Activated naive CD4-positive, alpha-beta T cell treated with anti-CD3 and anti-CD28 coated beads, Interleukin-2, amount 10 ng/mL, durations not matched to agents 7 days and 5 days (primary cell): Measurements from ENCODE around the gene COL6A3.
A peak's percentile ranks its signal among the peaks of the same experiment; 100 is the strongest.

Source experiments
- CTCF ChIA-PET: fragments of 350-600 bp; sonication (Branson Sonifier 250); formaldehyde crosslinking; loops from one replicate; lab custom pipeline; 2021; ENCODE audit warnings: antibody characterized with exemption; lab: Charles Lee
- DNase-seq: peaks from one replicate; pipeline ENCODE4 v3.0.0-alpha.2; 2020
- H3K27ac Mint-ChIP-seq: one replicate; pipeline ENCODE4 v1.8.0; 2021; ENCODE audit warnings: mild to moderate bottlenecking, moderate library complexity, mixed read lengths
- H3K27me3 Mint-ChIP-seq: one replicate; pipeline ENCODE4 v1.8.0; 2021; ENCODE audit warnings: mild to moderate bottlenecking, mixed read lengths
- H3K36me3 Mint-ChIP-seq: one replicate; pipeline ENCODE4 v1.8.0; 2021; ENCODE audit warnings: mixed read lengths
- H3K4me1 Mint-ChIP-seq: one replicate; pipeline ENCODE4 v1.8.0; 2021; ENCODE audit warnings: mixed read lengths
- H3K4me3 Mint-ChIP-seq: one replicate; pipeline ENCODE4 v1.8.0; 2021; ENCODE audit warnings: mild to moderate bottlenecking, moderate library complexity, mixed read lengths
- H3K9me3 Mint-ChIP-seq: one replicate; pipeline ENCODE4 v1.8.0; 2021; ENCODE audit warnings: mixed read lengths

The COL6A3 gene

DNA sequence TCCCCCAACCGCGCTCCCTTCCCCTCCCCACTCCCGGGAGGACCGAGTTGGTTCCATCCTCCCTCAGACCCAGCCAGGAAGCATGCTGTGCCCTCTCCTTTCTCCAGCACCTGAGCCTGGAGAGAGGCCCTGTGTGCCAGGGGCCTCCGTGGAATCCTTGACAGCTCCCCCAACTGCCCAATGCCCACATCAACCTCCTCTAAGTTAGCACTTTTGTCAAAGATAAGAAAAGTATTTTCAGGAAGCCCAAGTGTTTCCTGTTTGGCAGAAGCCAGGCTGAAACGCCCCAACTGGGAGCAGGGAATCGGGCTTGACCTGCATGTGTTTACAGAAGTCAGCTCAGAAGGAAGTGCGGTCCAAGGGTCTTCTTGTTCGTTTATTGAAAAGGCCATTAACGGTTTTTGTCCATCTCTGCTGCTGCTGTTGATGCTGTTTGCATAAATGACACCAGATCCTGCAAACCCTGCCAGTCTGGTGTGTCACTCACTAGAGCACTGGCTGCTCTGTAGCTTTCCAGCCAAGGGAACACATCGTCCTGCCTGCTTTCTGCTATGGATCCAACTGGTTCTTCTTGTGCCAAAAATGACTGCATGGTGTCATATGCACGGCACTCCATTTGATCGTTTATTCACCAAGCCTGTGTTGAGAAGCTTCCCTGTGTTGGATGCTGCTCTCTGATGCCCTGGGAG, 35.4 kb upstream of the COL6A3 start:
- DNase-seq, result no peak
- H3K36me3 Mint-ChIP-seq, result no peaks in the 10 kb centered on the region
- peaks cover 8% of the 10 kb centered on the region for H3K4me1 Mint-ChIP-seq
- peaks cover 3% of the 10 kb centered on the region for H3K9me3 Mint-ChIP-seq
- CTCF ChIA-PET, result interaction anchor here (1.0 to 1.4 kb wide), 3 partner anchors 8 to 27 kb away, joined by 3 to 4 read pairs (median 3); no protein-coding TSS in a partner anchor
- no peak overlapping the region for H3K27ac Mint-ChIP-seq
- H3K4me3 Mint-ChIP-seq, result no peak overlapping the region
- peaks cover 15% of the 10 kb centered on the region for H3K27me3 Mint-ChIP-seq

GRCh38 chr2:237448626-237449025, 34.7 kb upstream of the COL6A3 start:
- DNase-seq, result no peak
- no peak overlapping the region for H3K27ac Mint-ChIP-seq
- H3K36me3 Mint-ChIP-seq, result no peaks in the 10 kb centered on the region
- CTCF ChIA-PET, result no interaction called here
- H3K27me3 Mint-ChIP-seq, result peaks cover 15% of the 10 kb centered on the region
- no peak overlapping the region for H3K4me3 Mint-ChIP-seq
- peaks cover 8% of the 10 kb centered on the region for H3K4me1 Mint-ChIP-seq
- peaks cover 3% of the 10 kb centered on the region for H3K9me3 Mint-ChIP-seq

- no peak for DNase-seq
- peaks cover 15% of the 10 kb centered on the region for H3K27me3 Mint-ChIP-seq
- H3K27ac Mint-ChIP-seq, result no peak overlapping the region
- CTCF ChIA-PET, result no interaction called here
- H3K4me3 Mint-ChIP-seq, result no peak overlapping the region
- H3K4me1 Mint-ChIP-seq, result peaks cover 9% of the 10 kb centered on the region
- H3K9me3 Mint-ChIP-seq, result peaks cover 3% of the 10 kb centered on the region
- H3K36me3 Mint-ChIP-seq, result no peaks in the 10 kb centered on the region
Observed at GRCh38 chr2:237448171-237448570, 34.2 kb upstream of the COL6A3 start.

- H3K4me3 Mint-ChIP-seq, result no peak overlapping the region
- H3K36me3 Mint-ChIP-seq, result no peaks in the 10 kb centered on the region
- peaks cover 18% of the 10 kb centered on the region for H3K27me3 Mint-ChIP-seq
- CTCF ChIA-PET, result no interaction called here
- H3K4me1 Mint-ChIP-seq, result peaks cover 11% of the 10 kb centered on the region
- peaks cover 3% of the 10 kb centered on the region for H3K9me3 Mint-ChIP-seq
- DNase-seq, result no peak
- no peak overlapping the region for H3K27ac Mint-ChIP-seq
Observed at GRCh38 chr2:237447496-237447895, 33.5 kb upstream of the COL6A3 start.

DNA sequence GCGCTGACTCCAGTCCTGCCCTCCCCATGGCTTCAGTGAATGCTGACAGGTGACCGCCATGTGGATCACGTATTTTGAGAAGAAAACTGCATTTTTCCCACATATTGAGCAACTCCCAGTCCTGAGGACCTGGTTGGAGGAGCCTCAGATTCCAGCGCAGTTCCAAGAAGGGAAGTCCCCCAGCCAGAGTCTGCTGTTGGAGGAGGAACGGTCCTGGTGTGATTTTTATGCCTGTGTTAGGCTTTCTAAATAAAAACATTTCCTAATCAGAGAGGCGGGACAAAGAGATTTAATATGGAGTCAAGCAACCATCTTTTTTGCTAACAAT, 32.3 kb upstream of the COL6A3 start:
- Mint-ChIP-seq H3K4me3 (no peak overlapping the region), H3K36me3 (no peaks in the 10 kb centered on the region), H3K27ac (no peak overlapping the region), H3K9me3 (peaks cover 3% of the 10 kb centered on the region), H3K4me1 (peaks cover 22% of the 10 kb centered on the region), H3K27me3 (peaks cover 18% of the 10 kb centered on the region)
- DNase-seq, result no peak
- CTCF ChIA-PET, result interaction anchor here (0.5 to 0.8 kb wide), 2 partner anchors 13 to 24 kb away, joined by 3 read pairs; no protein-coding TSS in a partner anchor

- Mint-ChIP-seq H3K4me1 (peaks cover 28% of the 10 kb centered on the region), H3K27ac (no peak overlapping the region), H3K4me3 (no peak overlapping the region), H3K36me3 (no peaks in the 10 kb centered on the region), H3K27me3 (peaks cover 18% of the 10 kb centered on the region), H3K9me3 (peaks cover 3% of the 10 kb centered on the region)
- no peak for DNase-seq
- CTCF ChIA-PET, result interaction anchor here (0.5 to 9.0 kb wide), 3 partner anchors 12 to 25 kb away, joined by 3 to 44 read pairs (median 3); no protein-coding TSS in a partner anchor
Observed at GRCh38 chr2:237445611-237446337, 31.8 kb upstream of the COL6A3 start.

DNA sequence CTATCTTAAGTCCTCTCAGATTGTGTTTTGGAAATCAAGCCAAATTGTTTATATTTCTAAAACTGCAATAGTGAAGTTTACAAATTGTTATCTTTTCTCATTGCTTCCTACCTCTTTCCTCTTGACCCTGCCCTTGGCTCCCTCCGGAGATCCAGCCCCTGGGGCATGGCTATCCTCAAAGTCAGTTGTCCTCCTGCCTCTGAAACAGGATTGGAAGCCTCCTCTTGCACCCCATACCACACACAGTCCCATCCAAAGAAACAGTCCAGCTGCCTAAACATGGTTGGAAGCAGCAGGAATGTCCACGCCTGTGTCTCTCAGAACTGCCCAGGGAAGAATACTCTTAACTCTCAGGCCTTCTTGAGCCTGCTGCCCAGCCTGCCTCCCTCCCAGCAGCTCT, 30.1 kb upstream of the COL6A3 start:
- no peak for DNase-seq
- Mint-ChIP-seq H3K4me1 (peaks cover 34% of the 10 kb centered on the region), H3K27me3 (peaks cover 16% of the 10 kb centered on the region), H3K9me3 (peaks cover 2% of the 10 kb centered on the region), H3K36me3 (no peaks in the 10 kb centered on the region), H3K27ac (no peak overlapping the region), H3K4me3 (no peak overlapping the region)
- CTCF ChIA-PET, result interaction anchor here (9.0 kb wide), 1 partner anchor 23 kb away, joined by 44 read pairs; no protein-coding TSS in a partner anchor

DNA sequence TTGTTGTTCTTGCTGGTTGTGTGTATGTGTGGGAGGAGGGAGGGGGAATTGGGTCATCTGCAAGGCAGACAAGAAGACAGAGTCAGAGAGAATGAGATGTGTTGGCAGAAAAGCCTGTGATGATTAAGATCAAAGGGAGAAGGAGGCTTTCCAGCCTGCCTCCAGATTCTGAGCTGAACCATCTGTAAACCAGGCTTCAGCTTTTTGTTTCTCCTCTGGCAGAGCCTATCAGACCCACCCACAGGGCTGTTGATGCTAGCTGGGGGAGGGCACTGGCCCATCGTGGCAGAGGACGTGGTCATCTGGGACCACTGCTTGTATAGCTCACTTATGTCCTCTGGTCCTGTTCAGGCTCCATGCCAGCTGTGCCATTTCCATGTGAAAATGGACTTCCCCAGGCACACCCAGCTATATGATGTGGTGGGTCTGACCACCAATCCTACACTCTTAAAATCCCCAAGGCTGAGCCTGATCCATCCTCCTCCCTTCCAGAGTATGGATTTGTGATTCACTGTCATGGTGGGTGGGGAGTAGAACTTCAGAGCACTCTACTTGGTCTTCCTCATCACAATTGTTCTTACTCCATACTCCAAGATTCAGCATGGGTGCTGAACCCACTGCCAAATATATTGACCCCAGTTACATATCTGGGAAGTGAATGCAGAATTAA, 27.8 kb upstream of the COL6A3 start:
- H3K27me3 Mint-ChIP-seq, result peaks cover 3% of the 10 kb centered on the region
- no peak overlapping the region for H3K27ac Mint-ChIP-seq
- peaks cover 43% of the 10 kb centered on the region for H3K4me1 Mint-ChIP-seq
- CTCF ChIA-PET, result interaction anchor here (0.9 to 9.0 kb wide), 7 partner anchors 8 to 231 kb away, joined by 3 to 44 read pairs (median 3); no protein-coding TSS in a partner anchor
- no peak overlapping the region for H3K4me3 Mint-ChIP-seq
- peak; percentile 31 for DNase-seq
- peaks cover 2% of the 10 kb centered on the region for H3K9me3 Mint-ChIP-seq
- no peaks in the 10 kb centered on the region for H3K36me3 Mint-ChIP-seq

- H3K36me3 Mint-ChIP-seq, result no peaks in the 10 kb centered on the region
- no peak for DNase-seq
- H3K27me3 Mint-ChIP-seq, result peaks cover 3% of the 10 kb centered on the region
- CTCF ChIA-PET, result interaction anchor here (0.7 to 9.0 kb wide), 8 partner anchors 9 to 276 kb away, joined by 3 to 44 read pairs (median 3); no protein-coding TSS in a partner anchor
- H3K9me3 Mint-ChIP-seq, result peaks cover 2% of the 10 kb centered on the region
- H3K4me3 Mint-ChIP-seq, result no peak overlapping the region
- peaks cover 49% of the 10 kb centered on the region for H3K4me1 Mint-ChIP-seq
- H3K27ac Mint-ChIP-seq, result peak overlapping the region; percentile 56
Observed at GRCh38 chr2:237440819-237441281, 26.9 kb upstream of the COL6A3 start.

DNA sequence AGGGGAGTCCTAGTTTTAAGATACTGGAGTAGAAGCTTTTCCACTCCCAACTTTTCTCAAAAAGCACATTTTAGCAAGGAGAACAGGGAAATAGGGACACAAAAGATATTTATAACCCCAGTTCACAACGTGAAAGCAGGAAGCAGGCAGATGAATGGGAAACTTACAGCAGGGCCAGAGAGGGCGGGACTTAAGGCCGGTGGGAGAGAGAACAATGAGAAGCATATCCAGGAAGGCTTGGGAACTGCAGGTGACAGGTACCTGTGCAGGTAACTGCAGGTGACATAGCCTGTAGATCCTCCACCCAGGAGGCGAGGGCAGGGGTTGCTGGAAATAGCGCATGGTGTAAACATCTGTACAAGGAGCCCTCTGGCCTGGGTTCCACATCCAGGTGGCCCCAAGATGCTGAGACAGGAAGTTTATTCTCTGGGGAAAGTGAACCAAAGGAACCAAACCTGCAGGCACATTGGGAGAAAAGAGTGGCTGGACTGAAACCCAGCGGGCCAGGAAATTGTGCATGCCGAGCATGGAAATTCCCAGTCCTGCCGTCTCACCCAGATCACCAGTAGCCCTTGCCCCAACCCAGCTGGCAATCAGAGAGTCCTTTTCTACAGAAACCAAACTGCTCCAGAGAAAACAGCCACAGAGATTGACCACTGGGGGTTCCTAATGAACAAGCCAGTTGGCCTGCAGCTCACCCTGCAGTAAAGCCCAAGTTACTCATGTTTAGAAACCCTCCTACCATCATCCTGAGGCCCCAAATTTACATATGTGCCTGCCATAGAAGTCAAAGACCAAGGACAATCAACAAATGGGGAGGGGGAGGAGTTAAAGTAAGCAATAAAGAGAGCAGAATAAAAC, 24.3 kb upstream of the COL6A3 start:
- CTCF ChIA-PET, result interaction anchor here (0.8 to 9.0 kb wide), 2 partner anchors 10 to 18 kb away, joined by 3 to 44 read pairs; no protein-coding TSS in a partner anchor
- Mint-ChIP-seq H3K27ac (no peak overlapping the region), H3K4me3 (no peak overlapping the region), H3K4me1 (peaks cover 74% of the 10 kb centered on the region), H3K9me3 (peaks cover 2% of the 10 kb centered on the region), H3K27me3 (peaks cover 3% of the 10 kb centered on the region), H3K36me3 (peaks cover 3% of the 10 kb centered on the region)
- DNase-seq, result no peak

DNA sequence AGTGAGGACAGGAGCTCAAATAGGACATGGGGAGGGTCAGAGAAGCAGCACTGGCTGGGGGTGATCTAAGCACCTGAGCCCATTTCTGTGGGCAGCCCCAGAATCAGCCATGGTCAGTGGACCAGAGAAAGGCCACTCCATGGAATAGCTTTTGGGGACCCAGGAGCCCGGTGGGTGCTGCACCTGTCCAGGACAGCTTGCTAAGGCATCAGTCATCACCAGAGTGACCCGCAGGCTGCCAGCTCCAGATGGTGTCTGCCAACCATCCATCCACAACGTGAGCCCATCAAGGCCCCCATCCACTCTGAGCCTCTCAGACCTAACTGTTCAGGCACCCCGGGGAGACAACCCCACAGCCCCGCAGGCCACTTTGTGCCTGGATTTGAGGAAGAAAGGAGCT, 23.6 kb upstream of the COL6A3 start:
- peaks cover 3% of the 10 kb centered on the region for H3K36me3 Mint-ChIP-seq
- H3K27ac Mint-ChIP-seq, result no peak overlapping the region
- H3K4me3 Mint-ChIP-seq, result no peak overlapping the region
- peaks cover 2% of the 10 kb centered on the region for H3K9me3 Mint-ChIP-seq
- H3K4me1 Mint-ChIP-seq, result peaks cover 79% of the 10 kb centered on the region
- CTCF ChIA-PET, result interaction anchor here (3.4 to 9.0 kb wide), 2 partner anchors 17 to 34 kb away, joined by 9 to 44 read pairs; no protein-coding TSS in a partner anchor
- peaks cover 1% of the 10 kb centered on the region for H3K27me3 Mint-ChIP-seq
- no peak for DNase-seq

DNA sequence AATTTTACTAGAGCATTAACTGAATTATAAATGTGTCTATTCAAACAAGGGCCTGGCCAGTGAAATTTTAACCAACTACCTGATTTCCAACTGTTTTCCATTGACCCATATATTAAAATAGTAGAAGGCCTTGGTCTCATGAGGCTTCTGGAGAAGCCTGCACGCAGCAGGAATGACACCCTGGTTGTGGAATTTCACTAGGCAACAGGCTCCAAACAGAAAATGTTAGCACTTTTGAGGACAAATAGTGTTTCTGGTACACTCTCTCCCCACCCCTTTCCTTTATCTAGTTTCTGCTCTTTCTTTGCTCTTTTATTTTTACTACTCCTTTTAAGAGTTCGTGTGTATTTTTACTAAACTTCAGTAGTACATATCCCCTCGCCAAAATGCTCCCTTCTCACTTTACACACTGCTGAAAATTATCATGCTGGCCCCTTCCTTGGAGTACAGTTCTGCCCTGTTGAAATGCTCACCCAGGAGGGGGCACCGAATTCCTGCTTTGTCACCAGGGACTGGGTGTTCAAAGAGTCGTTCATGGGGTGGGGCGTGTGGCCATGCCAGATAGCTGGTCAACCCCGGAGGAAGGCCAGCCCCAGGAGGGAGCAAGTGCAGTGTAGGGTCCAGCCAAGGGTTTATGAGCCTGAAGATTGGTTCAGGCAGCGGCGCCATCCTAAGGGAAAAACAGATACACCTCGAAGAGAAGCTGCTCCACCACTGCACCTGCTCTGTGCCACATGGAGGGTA, 22.1 kb upstream of the COL6A3 start:
- DNase-seq, result no peak
- peaks cover 79% of the 10 kb centered on the region for H3K4me1 Mint-ChIP-seq
- H3K27ac Mint-ChIP-seq, result no peak overlapping the region
- no peak overlapping the region for H3K4me3 Mint-ChIP-seq
- peaks cover 2% of the 10 kb centered on the region for H3K9me3 Mint-ChIP-seq
- H3K27me3 Mint-ChIP-seq, result no peaks in the 10 kb centered on the region
- H3K36me3 Mint-ChIP-seq, result peaks cover 3% of the 10 kb centered on the region
- CTCF ChIA-PET, result interaction anchor here (3.4 to 3.9 kb wide), 2 partner anchors 15 to 35 kb away, joined by 9 to 25 read pairs; no protein-coding TSS in a partner anchor
